HepG2 (cell line): ENCODE data around the gene TRMT2A.

Experiments
- CEBPB ChIP-seq: IDR thresholded peaks from 2 replicates; pipeline ENCODE4 v1.6.1; 2011; ENCODE audit warnings: low read depth, low read length, improper control_type of control experiment, borderline replicate concordance
- CTCF ChIP-seq: sonication (generic); formaldehyde crosslinking; IDR thresholded peaks from 2 replicates; pipeline ENCODE4 v1.5.0; 2020; ENCODE audit warnings: mild to moderate bottlenecking, missing genetic modification reagents, moderate library complexity
- RERE ChIP-seq: IDR thresholded peaks from 2 replicates; pipeline ENCODE4 v1.6.1; 2016; ENCODE audit warnings: low read depth, missing genetic modification reagents, missing compliant biosample characterization
- ZNF350 ChIP-seq: sonication (generic); formaldehyde crosslinking; IDR thresholded peaks from 2 replicates; pipeline ENCODE4 v1.4.0; 2020; ENCODE audit warnings: mild to moderate bottlenecking, low read depth, missing genetic modification reagents, borderline replicate concordance

GRCh38 chr22:20127318-20127868 lies 10.4 kb upstream of the TRMT2A start:
- TF ChIP-seq ZNF350 (CRISPR knock-in tag) (no peak), CEBPB (no peak), RERE (no peak), CTCF (CRISPR knock-in tag) (no peak)
